ENCODE results near the gene KRTAP12-4.

The KRTAP12-4 gene

DNA sequence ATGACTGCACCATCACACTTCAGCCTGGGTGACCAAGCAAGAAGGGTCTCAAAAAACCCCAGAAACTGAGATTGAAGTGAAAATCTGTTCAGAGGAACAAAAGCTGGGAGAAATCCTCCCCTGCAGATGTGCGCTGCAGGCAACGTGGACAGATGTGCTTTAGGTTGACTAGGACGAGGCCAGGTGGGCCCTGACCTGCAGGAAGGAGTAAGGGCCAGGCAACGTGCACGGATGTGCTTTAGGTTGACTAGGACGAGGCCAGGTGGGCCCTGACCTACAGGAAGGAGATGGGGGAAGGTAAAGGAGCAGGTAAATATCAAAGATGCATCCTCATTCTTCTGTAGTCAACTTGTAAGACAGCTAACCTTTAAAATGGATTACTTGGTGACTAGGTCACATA, 30.0 kb upstream of the KRTAP12-4 start:
- H3K4me3 ChIP-seq, result no peak overlapping the region
- DNase-seq (ENCODE audit: low spot score), result peak; percentile 64
- no peak overlapping the region for H3K27ac ChIP-seq
- no peak for TF ChIP-seq CTCF (IDR thresholded peaks at IDR 0.05)

DNA sequence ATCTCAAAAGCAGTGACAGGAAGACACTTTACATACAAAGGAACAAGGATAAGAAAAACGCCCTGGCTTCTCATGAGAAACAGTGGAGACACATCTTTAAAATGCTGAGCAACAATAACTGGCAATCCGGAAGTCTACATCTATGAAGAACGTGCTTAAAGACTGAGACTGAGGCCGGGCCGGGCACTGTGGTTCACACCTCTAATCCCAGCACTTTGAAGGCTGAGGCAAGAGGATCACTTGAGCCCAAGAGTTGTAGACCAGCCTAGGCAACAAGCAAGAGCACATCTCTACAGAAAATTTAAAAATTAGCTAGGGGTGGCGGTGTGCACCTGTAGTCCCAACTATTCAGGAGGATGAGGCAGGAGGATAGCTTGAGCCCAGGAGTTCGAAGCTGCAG, 29.6 kb upstream of the KRTAP12-4 start:
- no peak for DNase-seq (ENCODE audit: low spot score)
- TF ChIP-seq CTCF (IDR thresholded peaks at IDR 0.05), result no peak
- Histone ChIP-seq H3K4me3 (no peak overlapping the region), H3K27ac (no peak overlapping the region)

GRCh38 chr21:44682580-44683151, 28.2 kb upstream of the KRTAP12-4 start:
- H3K27ac ChIP-seq, result no peak overlapping the region
- H3K4me3 ChIP-seq, result no peak overlapping the region
- TF ChIP-seq CTCF (IDR thresholded peaks at IDR 0.05), result no peak
- DNase-seq (ENCODE audit: low spot score), result no peak

- peak; percentile 46 for DNase-seq (ENCODE audit: low spot score)
- Histone ChIP-seq H3K4me3 (no peak within 1 kb of the TSS), H3K27ac (no peak within 1 kb of the TSS)
- no peak for TF ChIP-seq CTCF (IDR thresholded peaks at IDR 0.05)
These were observed 27.6 kb upstream of the KRTAP12-4 start, which contains the start of gene KRTAP12-1 for GRCh38 chr21:44681861-44682579. KRTAP12-1 (minus strand) TSS chr21:44682163; CDS start chr21:44682123, 40 bp downstream.

GRCh38 chr21:44681152-44681551, 26.7 kb upstream of the KRTAP12-4 start:
- Histone ChIP-seq H3K4me3 (no peak overlapping the region), H3K27ac (no peak overlapping the region)
- no peak for TF ChIP-seq CTCF (IDR thresholded peaks at IDR 0.05)
- DNase-seq (ENCODE audit: low spot score), result no peak

DNA sequence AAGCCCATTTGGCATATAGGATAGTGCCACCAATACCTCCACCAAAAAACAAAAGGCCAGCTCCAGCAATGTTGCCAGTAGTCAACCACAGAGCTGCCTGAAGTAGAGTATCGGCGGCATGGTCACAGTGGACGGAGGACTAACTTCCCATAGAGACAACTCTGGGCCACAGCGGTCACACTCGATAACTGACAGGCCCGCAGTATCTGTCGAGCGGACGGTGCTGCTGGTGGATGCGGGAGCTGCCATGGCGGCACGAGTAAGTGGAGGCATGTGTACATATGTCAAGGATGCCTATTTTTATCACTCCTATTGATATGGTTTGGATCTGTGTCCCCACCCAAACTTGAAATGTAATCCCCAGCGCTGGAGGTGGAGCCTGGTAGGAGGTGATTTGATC, 23.4 kb upstream of the KRTAP12-4 start:
- Histone ChIP-seq H3K4me3 (no peak overlapping the region), H3K27ac (no peak overlapping the region)
- no peak for TF ChIP-seq CTCF (IDR thresholded peaks at IDR 0.05)
- DNase-seq (ENCODE audit: low spot score), result no peak

- no peak for DNase-seq (ENCODE audit: low spot score)
- TF ChIP-seq CTCF (IDR thresholded peaks at IDR 0.05), result no peak
- no peak overlapping the region for H3K27ac ChIP-seq
- H3K4me3 ChIP-seq, result no peak overlapping the region
These were observed 17.5 kb upstream of the KRTAP12-4 start for GRCh38 chr21:44671911-44672310.
